OCI-LY7 (cell line): ENCODE results near the gene SGSM1. TPM values are rescaled to one million over a fixed set of nuclear protein-coding genes. Genes with fewer than 3 reads are reported as not detected.

Experiments
- BruUV-seq: library from RNA; stranded (reverse); fragments of 400-500 nt; replicated peaks from 2 replicates; lab custom pipeline; 2021; lab: Mats Ljungman, UMichigan
- CTCF ChIA-PET: fragments of 300-600 bp; sonication (Branson Sonifier 250); formaldehyde crosslinking; loops from one replicate; lab custom pipeline; 2022; ENCODE audit warnings: antibody characterized with exemption; ENCODE audit not compliant: unreplicated experiment; lab: Charles Lee
- POLR2A ChIA-PET: fragments of 300-600 bp; sonication (Branson Sonifier 250); formaldehyde crosslinking; loops from one replicate; lab custom pipeline; 2022; ENCODE audit warnings: antibody characterized with exemption; lab: Charles Lee
- DNase-seq: peaks from one replicate; pipeline ENCODE4 v3.0.0-alpha.2; 2015; ENCODE audit warnings: low spot score
- H2AFZ ChIP-seq: fragments of 200-600 bp; sonication (generic), shearing (Covaris generic); 2 replicates; pipeline ENCODE4 v1.6.1; 2014; ENCODE audit warnings: mild to moderate bottlenecking, antibody characterized with exemption, low read length, moderate library complexity
- H3K27ac ChIP-seq: fragments of 200-600 bp; sonication (generic); 2 replicates; pipeline ENCODE4 v1.5.1; 2014; ENCODE audit warnings: mixed run types, low read depth, mild to moderate bottlenecking, moderate library complexity, low read length, inconsistent platforms; ENCODE audit not compliant: poor library complexity, severe bottlenecking
- H3K36me3 ChIP-seq: fragments of 200-600 bp; sonication (generic); 2 replicates; pipeline ENCODE4 v1.6.1; 2014; ENCODE audit warnings: mild to moderate bottlenecking, antibody characterized with exemption, low read length, moderate library complexity, mixed read lengths; ENCODE audit not compliant: insufficient read depth
- H3K4me1 ChIP-seq: fragments of 200-600 bp; sonication (generic); 2 replicates; pipeline ENCODE4 v1.5.1; 2014; ENCODE audit warnings: mild to moderate bottlenecking, low read length; ENCODE audit not compliant: insufficient read depth, poor library complexity, severe bottlenecking
- H3K4me2 ChIP-seq: fragments of 200-600 bp; sonication (generic); 2 replicates; pipeline ENCODE4 v1.6.1; 2014; ENCODE audit warnings: mild to moderate bottlenecking, low read length
- H3K4me3 ChIP-seq: fragments of 200-600 bp; sonication (generic); 2 replicates; pipeline ENCODE4 v1.5.1; 2014; ENCODE audit warnings: mild to moderate bottlenecking, low read depth, low read length; ENCODE audit not compliant: poor library complexity, severe bottlenecking
- H3K79me2 ChIP-seq: fragments of 200-600 bp; sonication (generic); 2 replicates; pipeline ENCODE4 v1.6.1; 2016; ENCODE audit warnings: low read depth, mild to moderate bottlenecking, low read length, moderate library complexity, mixed read lengths; ENCODE audit not compliant: insufficient read depth
- H3K9me2 ChIP-seq: fragments of 200-600 bp; sonication (generic); 2 replicates; pipeline ENCODE4 v1.6.1; 2016; ENCODE audit warnings: mild to moderate bottlenecking, low read length, mixed read lengths; ENCODE audit not compliant: insufficient read depth
- H3K9me3 ChIP-seq: fragments of 200-600 bp; sonication (generic); 2 replicates; pipeline ENCODE4 v1.6.1; 2014; ENCODE audit warnings: mild to moderate bottlenecking, mixed run types, low read length, mixed read lengths
- H4K20me1 ChIP-seq: fragments of 200-600 bp; sonication (generic); 2 replicates; pipeline ENCODE4 v1.6.1; 2014; ENCODE audit warnings: mild to moderate bottlenecking, antibody characterized with exemption, low read length, moderate library complexity, mixed read lengths; ENCODE audit not compliant: insufficient read depth
- CTCF ChIP-seq: fragments of 200-600 bp; sonication (generic); conservative IDR thresholded peaks from 2 replicates; pipeline ENCODE4 v1.5.1; 2014; ENCODE audit warnings: mild to moderate bottlenecking, antibody characterized with exemption, low read length, moderate library complexity, mixed read lengths
- EZH2phosphoT487 ChIP-seq: fragments of 200-600 bp; sonication (generic); IDR thresholded peaks from 2 replicates; pipeline ENCODE4 v1.6.1; 2018; ENCODE audit warnings: low read depth, borderline replicate concordance, mild to moderate bottlenecking, mixed run types, antibody characterized with exemption, low read length, moderate library complexity, mixed read lengths
- intact Hi-C: fragments of 100-400 bp; cut with micrococcal nuclease; formaldehyde crosslinking; loops from one replicate; pipeline ENCODE4 v1.10.0; 2022; ENCODE audit not compliant: unreplicated experiment
- total RNA-seq, 2 experiments: library from RNA; depleted of rRNA in 1 of 2; stranded (reverse); fragments of >200 nt in 1 of 2; shearing (Covaris generic) in 1 of 2; gene quantifications; 2 replicates each; pipeline ENCODE4 v1.2.3, GENCODE V29; 2014 to 2022

The SGSM1 gene
- total RNA-seq, 2 experiments from 2014 or later = not detected

DNA sequence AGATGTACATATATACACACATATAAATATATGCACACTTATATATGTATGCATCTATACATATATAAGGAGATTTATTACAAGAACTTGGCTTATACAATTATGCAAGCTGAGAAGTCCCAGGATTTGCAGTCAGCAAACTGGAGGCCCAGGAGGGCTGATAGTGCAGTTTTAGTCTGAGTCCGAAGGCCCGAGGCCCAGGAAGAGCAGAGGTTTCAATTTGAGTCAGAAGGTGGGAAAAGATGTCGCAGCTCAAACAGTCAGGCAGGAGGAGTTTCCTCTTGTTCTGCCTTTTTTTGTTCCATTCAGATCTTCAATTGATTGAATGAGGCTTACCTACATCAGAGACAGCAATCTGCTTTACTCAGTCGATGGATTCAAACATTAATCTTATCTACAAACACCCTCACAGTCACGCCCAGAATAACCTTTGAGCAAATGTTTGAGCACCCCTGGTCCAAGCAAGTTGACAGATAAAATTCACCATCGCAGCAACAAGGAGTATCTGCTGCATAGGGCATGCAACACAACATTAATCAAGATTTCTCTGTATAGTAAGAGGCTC, 4.0 kb upstream of the SGSM1 start:
- no peaks in the 10 kb centered on the region for H3K9me3 ChIP-seq
- H4K20me1 ChIP-seq = no peaks in the 10 kb centered on the region
- no peaks in the 10 kb centered on the region for H3K79me2 ChIP-seq
- no peaks in the 10 kb centered on the region for H3K36me3 ChIP-seq
- intact Hi-C loops = no loop called here
- TF ChIP-seq EZH2phosphoT487 = no peak
- no peak for TF ChIP-seq CTCF
- H3K4me2 ChIP-seq = no peak overlapping the region
- H3K9me2 ChIP-seq = no peaks in the 10 kb centered on the region
- H2AFZ ChIP-seq = no peak overlapping the region
- H3K4me1 ChIP-seq = no peaks in the 10 kb centered on the region
- no peak overlapping the region for H3K27ac ChIP-seq
- ChIA-PET CTCF (no interaction called here), POLR2A (interaction anchor here (0.6 to 0.9 kb wide), 2 partner anchors 32 to 71 kb away, joined by 4 to 5 read pairs; no protein-coding TSS in a partner anchor)
- no TSS peak for BruUV-seq
- no peak overlapping the region for H3K4me3 ChIP-seq
- no peak for DNase-seq

DNA sequence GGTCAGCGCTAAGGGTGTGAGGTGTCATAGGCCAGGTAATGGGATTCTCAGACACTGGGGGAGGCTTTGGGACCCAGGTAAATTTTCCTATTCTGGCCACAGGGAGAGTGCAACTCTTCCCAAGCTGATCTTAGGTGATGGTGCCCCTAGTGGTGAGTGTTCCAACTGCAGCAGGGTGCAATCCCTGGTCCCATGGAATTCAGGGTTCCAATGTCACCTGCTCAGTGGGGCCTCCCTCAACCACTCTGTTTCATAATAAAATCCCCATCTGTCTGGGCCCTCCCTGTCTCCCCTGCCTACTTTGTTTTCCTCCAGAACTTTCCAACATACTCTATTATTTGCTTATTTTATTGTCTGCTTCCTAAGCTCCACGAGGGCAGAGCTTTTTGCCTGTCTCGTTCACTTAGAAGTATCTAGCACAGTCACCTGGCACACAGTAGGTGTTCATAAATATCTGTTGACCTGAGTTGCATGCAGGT, 2.9 kb upstream of the SGSM1 start:
- no TSS peak for BruUV-seq
- intact Hi-C loops = no loop called here
- Histone ChIP-seq H3K4me2 (no peak overlapping the region), H3K4me1 (no peaks in the 10 kb centered on the region), H4K20me1 (no peaks in the 10 kb centered on the region), H3K9me3 (no peaks in the 10 kb centered on the region), H3K9me2 (no peaks in the 10 kb centered on the region), H3K36me3 (no peaks in the 10 kb centered on the region), H3K79me2 (no peaks in the 10 kb centered on the region), H3K27ac (no peak overlapping the region), H2AFZ (no peak overlapping the region), H3K4me3 (no peak overlapping the region)
- POLR2A ChIA-PET = interaction anchor here (0.9 kb wide), 1 partner anchor 33 kb away, joined by 4 read pairs; no protein-coding TSS in a partner anchor
- TF ChIP-seq EZH2phosphoT487 (no peak), CTCF (peak; percentile 89)
- CTCF ChIA-PET = no interaction called here
- peak; percentile 36 for DNase-seq

DNA sequence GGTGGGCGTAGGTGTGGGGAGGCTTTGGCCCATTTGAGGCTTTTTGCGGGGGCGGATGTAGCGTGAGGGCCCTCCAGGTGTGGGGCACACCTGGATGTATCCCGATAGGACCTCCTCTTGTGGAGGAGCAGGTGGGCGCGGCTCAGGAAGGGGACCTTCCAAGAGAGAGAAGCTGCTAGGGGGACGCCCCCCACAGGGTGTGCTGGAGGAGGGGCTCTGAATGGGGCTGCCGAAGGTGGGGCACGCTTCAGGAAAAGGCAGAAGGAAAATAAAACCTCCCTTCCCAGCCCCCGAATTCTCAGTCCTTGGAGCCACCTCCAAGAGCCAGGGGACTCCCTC, 621 bp downstream of the SGSM1 start:
- CTCF ChIA-PET = no interaction called here
- POLR2A ChIA-PET = no interaction called here
- Histone ChIP-seq H3K79me2 (no peaks in the 10 kb centered on the region), H3K4me2 (no peak overlapping the region), H2AFZ (no peak overlapping the region), H4K20me1 (no peaks in the 10 kb centered on the region), H3K9me3 (no peaks in the 10 kb centered on the region), H3K9me2 (no peaks in the 10 kb centered on the region), H3K36me3 (no peaks in the 10 kb centered on the region), H3K27ac (no peak overlapping the region), H3K4me1 (no peaks in the 10 kb centered on the region), H3K4me3 (no peak overlapping the region)
- BruUV-seq = no TSS peak
- no peak for DNase-seq
- intact Hi-C loops = no loop called here
- TF ChIP-seq EZH2phosphoT487 = no peak
- TF ChIP-seq CTCF = no peak
